GM12865 (cell line): ENCODE results near the gene GRK2.

Experiments
- DNase-seq: peaks from one replicate; pipeline ENCODE4 v3.0.0; 2010; ENCODE audit warnings: low read depth
- H3K4me3 ChIP-seq: 2 replicates; pipeline ENCODE4 v1.5.1; 2011; ENCODE audit warnings: mild to moderate bottlenecking, low read depth, low read length, control low read depth
- TF ChIP-seq, protein P1 (sequence below): IDR thresholded peaks from 2 replicates; pipeline ENCODE4 v1.5.1; 2011; ENCODE audit warnings: low read length, control low read depth, low read depth, inconsistent platforms; ENCODE audit not compliant: insufficient read depth; ENCODE audit errors: missing control alignments

Gene GRK2

GRCh38 chr11:67302571-67303131 is 36.4 kb downstream of the GRK2 start:
- H3K4me3 ChIP-seq, result no peak overlapping the region
- TF ChIP-seq, protein P1, sequence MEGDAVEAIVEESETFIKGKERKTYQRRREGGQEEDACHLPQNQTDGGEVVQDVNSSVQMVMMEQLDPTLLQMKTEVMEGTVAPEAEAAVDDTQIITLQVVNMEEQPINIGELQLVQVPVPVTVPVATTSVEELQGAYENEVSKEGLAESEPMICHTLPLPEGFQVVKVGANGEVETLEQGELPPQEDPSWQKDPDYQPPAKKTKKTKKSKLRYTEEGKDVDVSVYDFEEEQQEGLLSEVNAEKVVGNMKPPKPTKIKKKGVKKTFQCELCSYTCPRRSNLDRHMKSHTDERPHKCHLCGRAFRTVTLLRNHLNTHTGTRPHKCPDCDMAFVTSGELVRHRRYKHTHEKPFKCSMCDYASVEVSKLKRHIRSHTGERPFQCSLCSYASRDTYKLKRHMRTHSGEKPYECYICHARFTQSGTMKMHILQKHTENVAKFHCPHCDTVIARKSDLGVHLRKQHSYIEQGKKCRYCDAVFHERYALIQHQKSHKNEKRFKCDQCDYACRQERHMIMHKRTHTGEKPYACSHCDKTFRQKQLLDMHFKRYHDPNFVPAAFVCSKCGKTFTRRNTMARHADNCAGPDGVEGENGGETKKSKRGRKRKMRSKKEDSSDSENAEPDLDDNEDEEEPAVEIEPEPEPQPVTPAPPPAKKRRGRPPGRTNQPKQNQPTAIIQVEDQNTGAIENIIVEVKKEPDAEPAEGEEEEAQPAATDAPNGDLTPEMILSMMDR, result no peak
- no peak for DNase-seq

DNA sequence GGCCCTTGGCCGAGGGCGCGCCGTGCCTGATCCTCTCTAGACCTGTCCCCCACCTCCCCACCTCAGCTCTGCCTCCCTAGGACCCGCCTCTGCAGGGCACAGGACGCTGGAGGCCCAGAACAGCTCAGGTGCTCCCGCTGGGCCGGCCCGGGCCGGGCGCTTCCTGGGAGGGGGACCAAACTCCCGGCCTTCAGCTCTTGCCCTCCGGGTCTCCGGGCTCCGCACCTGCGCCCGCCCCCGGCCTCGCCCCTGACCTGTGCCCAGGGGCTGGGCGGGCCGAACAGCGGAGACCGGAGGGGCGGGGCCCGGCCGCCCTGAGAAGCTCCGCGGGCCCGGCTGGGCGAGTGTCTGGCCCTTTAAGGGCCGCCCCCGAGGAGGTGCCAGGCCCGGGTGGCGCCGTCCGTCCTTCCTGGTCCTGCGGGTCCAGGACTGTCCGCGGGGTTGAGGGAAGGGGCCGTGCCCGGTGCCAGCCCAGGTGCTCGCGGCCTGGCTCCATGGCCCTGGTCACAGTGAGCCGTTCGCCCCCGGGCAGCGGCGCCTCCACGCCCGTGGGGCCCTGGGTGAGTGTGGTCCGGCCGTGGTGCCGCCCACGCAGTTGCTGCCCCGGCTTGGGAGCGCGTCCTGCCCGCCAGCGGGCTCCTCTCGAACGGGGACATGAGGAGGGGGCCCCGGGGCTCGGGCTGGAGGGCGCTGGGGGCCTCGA is 37.0 kb downstream of the GRK2 start, which contains the start of gene SSH3:
Gene SSH3, plus strand, starts transcription at position 399 of the 703 bp plus-strand sequence. Its CDS starts 96 bp downstream, at position 495.
- H3K4me3 ChIP-seq, result no peak within 1 kb of the TSS
- DNase-seq, result no peak
- TF ChIP-seq, protein P1, result no peak

DNA sequence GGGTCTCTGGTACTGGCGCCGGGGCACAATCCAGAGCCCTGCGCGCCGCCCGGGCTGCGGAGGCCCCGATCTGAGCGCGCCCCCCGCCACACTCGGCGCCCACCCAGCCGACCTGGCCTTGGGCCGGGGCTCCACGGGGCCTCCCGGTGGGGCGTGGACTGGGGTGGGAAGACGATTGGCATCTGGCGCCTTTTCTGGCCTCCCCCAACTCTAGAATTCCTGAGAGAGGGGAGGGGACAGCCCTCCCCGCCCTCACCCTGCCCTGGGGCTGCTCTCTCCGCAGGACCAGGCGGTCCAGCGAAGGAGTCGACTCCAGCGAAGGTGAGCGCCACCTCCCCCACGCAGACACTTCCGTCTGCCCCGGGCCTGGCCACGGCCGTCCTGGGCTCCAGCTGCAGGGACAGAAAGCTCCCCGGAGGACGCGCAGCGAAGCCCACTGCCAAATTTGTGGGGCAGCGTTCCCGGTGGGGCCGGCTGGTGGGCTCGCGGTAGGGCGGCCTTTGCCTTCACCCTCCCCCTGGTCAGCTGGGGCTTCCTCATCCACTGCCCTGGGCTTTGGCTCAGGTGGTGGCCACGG is 37.6 kb downstream of the GRK2 start:
- DNase-seq, result no peak
- H3K4me3 ChIP-seq, result no peak overlapping the region
- TF ChIP-seq, protein P1, result no peak

DNA sequence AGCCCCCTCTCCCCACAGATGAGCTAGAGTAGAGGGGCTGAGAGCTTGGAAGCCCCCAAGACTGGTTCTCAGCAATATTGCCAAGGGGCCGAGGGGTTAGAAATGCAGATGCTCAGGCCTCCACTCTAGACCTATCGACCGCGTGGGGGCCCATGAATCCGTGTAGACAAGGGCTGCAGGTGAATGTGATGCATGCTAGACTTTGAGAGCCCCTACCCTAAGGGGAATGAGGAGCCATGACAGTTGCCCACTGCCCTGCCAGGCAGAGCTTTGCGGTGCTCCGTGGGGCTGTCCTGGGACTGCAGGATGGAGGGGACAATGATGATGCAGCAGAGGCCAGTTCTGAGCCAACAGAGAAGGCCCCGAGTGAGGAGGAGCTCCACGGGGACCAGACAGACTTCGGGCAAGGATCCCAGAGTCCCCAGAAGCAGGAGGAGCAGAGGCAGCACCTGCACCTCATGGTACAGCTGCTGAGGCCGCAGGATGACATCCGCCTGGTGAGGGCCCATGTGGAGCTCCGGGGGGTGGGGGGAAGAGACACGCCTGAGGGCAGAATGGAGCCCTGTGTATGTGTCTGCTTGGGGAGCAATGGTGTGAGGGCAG is 38.3 kb downstream of the GRK2 start:
- no peak for DNase-seq
- TF ChIP-seq, protein P1, result no peak
- H3K4me3 ChIP-seq, result no peak overlapping the region

GRCh38 chr11:67306769-67307544 is 40.7 kb downstream of the GRK2 start:
- H3K4me3 ChIP-seq, result no peak overlapping the region
- TF ChIP-seq, protein P1, result no peak
- DNase-seq, result no peak

GRCh38 chr11:67307545-67308001 is 41.3 kb downstream of the GRK2 start:
- no peak for DNase-seq
- TF ChIP-seq, protein P1, result no peak
- no peak overlapping the region for H3K4me3 ChIP-seq
